ENCODE data around the gene GOLGA2. TPM values are rescaled to one million over a fixed set of nuclear protein-coding genes. Genes with fewer than 3 reads are reported as not detected.

The GOLGA2 gene
- total RNA-seq, 1 donor from 2014 or later, result 56.1 TPM

DNA sequence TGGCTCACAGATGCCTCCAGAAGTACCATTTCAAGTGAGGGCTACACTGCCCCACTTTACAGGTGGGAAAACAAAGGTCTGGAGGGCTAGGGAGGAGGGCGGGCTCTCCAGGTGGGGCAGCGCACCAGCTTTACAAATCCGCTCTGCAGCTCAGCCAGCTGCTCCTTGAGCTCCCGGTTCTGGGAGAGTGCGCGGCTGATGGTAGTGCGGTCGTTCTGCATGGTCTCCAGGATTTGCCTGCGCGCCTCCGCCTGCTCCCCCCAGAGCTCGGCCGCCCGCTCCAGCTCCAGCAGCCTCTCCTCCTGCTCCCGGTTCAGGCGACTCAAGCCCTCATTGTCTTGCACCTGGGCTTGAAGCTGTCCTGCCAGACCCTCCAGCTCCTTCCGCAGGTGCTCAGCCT lies 15.5 kb downstream of the GOLGA2 start:
- no peak for DNase-seq (ENCODE audit: low read depth, low spot score)

DNA sequence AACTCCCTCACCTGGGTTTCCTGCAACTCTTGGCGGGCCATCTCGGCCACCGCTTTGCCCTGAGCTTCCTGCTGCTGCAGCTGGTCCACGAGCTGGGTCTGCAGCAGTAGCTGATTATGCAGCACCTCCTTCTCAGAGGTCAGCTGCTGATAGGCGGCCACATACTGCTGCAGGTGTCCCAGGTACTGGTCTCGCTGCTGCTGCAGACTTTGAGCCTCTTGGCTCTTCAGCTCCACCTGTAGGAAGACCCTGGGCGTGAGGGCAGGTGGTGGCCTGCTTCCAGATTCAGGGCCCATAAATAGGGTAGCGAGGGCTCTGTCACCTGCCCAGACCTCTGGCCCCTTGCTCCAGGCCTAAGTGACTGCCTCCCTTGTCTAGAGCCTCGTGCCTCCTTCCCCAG lies 16.7 kb downstream of the GOLGA2 start:
- DNase-seq (ENCODE audit: low read depth, low spot score), result no peak

- DNase-seq (ENCODE audit: low read depth, low spot score), result no peak
Observed at GRCh38 chr9:128258326-128258725, 17.5 kb downstream of the GOLGA2 start.

GRCh38 chr9:128257907-128258306 lies 17.9 kb downstream of the GOLGA2 start:
- no peak for DNase-seq (ENCODE audit: low read depth, low spot score)

DNA sequence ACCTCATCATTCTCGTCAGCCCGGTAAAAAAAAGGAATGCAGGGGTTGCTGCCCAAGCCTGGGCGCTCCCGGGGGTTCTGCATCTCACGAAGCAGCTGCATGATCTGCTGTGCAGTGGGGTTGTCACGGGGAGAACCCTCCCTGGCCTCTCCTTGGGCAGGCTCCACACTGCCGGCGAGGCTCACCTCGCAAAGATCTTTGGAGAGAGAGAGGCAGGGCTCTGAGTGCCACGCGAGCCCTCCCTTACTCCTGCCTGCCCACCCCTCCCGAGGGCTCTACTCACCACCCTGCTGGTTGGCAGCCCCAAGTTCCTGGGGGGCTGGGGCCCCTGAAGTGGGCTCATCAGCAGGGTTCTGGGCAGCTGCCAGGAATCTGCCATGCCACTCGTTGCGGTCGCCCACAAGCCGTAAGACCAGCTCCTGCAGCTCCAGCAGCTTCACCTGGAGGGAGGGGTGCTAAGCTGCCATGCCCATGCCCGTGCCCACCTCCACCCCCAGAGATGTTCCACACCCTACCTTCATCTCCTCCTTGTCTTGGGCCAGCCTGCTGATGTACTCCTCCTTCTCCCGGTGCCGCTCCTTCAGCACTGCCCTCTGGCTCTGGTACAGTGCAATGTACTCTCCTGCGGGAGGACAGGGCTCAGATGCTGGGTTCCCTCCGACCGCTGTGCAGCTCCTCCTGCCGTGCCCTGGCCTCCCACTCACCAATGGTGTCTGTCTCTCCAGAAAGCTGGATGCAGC lies 18.6 kb downstream of the GOLGA2 start:
- DNase-seq (ENCODE audit: low read depth, low spot score), result no peak

DNA sequence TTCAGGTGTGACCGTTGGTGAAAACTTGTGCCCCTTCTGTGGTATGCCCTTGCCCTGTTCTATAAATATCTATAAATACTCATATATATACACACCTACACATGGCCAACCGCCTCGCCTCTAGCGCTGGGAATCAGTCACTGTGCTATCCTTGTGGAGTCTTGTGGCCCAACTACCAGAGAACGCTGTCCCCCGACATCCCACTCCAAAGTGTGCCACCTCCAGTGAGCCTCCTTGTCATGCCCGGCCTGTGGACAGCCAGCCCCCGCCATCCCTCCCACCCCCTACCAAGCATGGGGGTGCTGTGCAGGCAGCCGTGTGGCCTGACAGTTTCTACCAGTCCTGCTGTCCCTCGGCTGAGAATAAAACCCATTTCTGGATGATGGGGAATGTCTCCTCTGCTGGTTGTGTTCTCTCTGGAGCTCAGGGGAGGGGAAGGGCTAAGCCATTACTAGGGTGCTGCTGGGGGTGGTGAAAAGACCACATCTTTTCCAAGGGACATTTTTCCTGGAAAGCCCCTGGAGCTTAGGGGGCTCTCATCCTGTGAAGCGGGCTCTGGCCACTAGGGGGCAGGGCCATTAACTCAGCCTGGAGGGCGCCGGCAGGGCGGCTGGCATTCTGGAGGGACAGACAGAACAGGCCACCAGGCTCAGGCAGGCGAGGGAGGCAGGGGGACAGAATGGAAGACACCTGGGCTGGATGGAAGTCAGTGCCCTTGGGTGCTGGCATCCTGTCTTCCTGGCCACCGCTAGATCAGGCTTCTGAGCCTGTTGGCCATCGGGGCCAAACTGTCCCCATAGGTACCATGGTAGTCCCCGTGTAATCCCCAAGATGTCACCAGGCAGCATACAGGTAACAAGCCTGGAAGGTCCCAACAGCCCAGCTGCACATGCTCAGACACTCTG lies 20.7 kb downstream of the GOLGA2 start:
- DNase-seq (ENCODE audit: low read depth, low spot score), result no peak

- DNase-seq (ENCODE audit: low read depth, low spot score), result no peak
Observed at GRCh38 chr9:128254362-128254761, 21.4 kb downstream of the GOLGA2 start.

GRCh38 chr9:128253991-128254346 lies 21.8 kb downstream of the GOLGA2 start:
- no peak for DNase-seq (ENCODE audit: low read depth, low spot score)

- DNase-seq (ENCODE audit: low read depth, low spot score), result no peak
Observed at GRCh38 chr9:128253140-128253990, 22.4 kb downstream of the GOLGA2 start.

GRCh38 chr9:128252317-128253139 lies 23.3 kb downstream of the GOLGA2 start:
- no peak for DNase-seq (ENCODE audit: low read depth, low spot score)

GRCh38 chr9:128251732-128252100 lies 24.1 kb downstream of the GOLGA2 start:
- DNase-seq (ENCODE audit: low read depth, low spot score), result no peak

GRCh38 chr9:128250839-128251731 lies 24.7 kb downstream of the GOLGA2 start:
- no peak for DNase-seq (ENCODE audit: low read depth, low spot score)

GRCh38 chr9:128249908-128250838 lies 25.6 kb downstream of the GOLGA2 start:
- DNase-seq (ENCODE audit: low read depth, low spot score), result no peak

DNA sequence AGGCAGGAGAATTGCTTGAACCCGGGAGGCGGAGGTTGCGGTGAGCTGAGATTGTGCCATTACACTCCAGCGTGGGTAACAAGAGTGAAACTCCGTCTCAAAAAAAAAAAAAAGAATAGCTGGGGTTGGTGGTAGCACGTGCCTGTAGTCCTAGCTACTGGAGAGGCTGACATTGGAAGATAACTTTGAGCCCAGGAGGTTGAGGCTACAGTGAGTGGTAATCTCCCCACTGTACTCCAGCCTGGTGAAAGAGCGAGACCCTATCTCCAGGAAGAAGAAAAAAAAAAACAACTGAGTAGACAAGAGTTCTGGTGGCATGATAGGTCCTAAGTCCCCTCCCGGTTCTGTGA lies 26.3 kb downstream of the GOLGA2 start:
- no peak for DNase-seq (ENCODE audit: low read depth, low spot score)

- no peak for DNase-seq (ENCODE audit: low read depth, low spot score)
Observed at GRCh38 chr9:128247226-128247803, 28.5 kb downstream of the GOLGA2 start.

DNA sequence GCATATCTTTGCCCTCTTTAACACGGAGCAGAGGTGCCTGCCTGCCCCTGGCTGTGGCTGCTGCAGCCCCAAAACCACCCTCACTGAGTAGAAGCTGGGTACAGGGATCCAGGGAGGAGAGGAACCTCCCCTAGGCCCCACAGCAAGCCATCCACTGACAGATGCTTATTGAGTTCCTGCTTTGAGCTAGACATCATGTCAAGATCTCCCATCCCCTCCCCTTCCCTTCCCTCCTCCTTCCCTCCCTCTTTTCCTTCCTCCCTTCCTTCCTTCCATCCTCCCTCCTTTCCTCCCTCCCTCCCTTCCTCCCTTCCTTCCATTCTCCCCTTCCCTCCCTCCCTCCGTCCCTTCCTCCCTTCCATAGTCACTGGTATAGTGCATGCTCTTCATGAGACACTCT lies 29.3 kb downstream of the GOLGA2 start:
- no peak for DNase-seq (ENCODE audit: low read depth, low spot score)

GRCh38 chr9:128245421-128246151 lies 30.2 kb downstream of the GOLGA2 start:
- no peak for DNase-seq (ENCODE audit: low read depth, low spot score)

DNA sequence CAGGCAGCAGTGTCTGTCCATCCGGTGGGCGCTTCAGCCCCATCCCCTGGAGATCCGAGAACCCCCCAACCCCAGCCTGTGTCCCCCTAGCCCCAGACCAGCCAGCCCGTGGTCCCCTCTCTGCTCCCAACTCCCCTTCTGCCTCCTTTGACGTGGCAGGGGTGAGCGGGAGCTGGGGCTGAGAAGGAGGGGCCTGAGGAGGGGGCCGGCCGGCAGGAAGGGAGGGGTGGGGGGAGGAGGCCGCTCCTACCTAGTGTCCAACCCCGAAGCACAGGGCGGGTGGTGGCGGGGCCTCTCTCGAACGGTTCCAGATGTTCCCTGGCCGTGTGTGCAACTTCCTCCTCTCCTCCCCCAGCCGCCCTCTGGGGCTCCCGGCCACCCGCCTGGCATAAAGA lies 31.0 kb downstream of the GOLGA2 start:
- no peak for DNase-seq (ENCODE audit: low read depth, low spot score)

All from pulmonary artery endothelial cell (primary cell).